Endodermal cell (in vitro differentiated cells): Measurements from ENCODE around the gene GMPS. TPM values are rescaled to one million over a fixed set of nuclear protein-coding genes. Genes with fewer than 3 reads are reported as not detected.

Source experiments
- DNase-seq: peaks from one replicate; pipeline ENCODE4 v3.0.0-alpha.2; 2017
- H3K27ac ChIP-seq: 2 replicates; pipeline ENCODE4 v1.5.1; 2013; ENCODE audit warnings: mild to moderate bottlenecking, low read depth, low read length, moderate library complexity
- H3K27me3 ChIP-seq: 2 replicates; pipeline ENCODE4 v1.6.1; 2013; ENCODE audit warnings: mild to moderate bottlenecking, low read length, moderate library complexity; ENCODE audit not compliant: insufficient read depth, control insufficient read depth, poor library complexity, severe bottlenecking
- H3K36me3 ChIP-seq: 2 replicates; pipeline ENCODE4 v1.7.0; 2013; ENCODE audit warnings: mild to moderate bottlenecking, low read length, moderate library complexity; ENCODE audit not compliant: control insufficient read depth, insufficient read depth
- H3K4me1 ChIP-seq: one replicate; pipeline ENCODE4 v1.7.0; 2013; ENCODE audit warnings: low read length; ENCODE audit not compliant: control insufficient read depth, insufficient read depth
- H3K4me3 ChIP-seq: 2 replicates; pipeline ENCODE4 v1.5.1; 2013; ENCODE audit warnings: mild to moderate bottlenecking, low read length, moderate library complexity
- H3K9ac ChIP-seq: 2 replicates; pipeline ENCODE4 v1.6.1; 2013; ENCODE audit warnings: mild to moderate bottlenecking, low read length, moderate library complexity; ENCODE audit not compliant: poor library complexity, severe bottlenecking; ENCODE audit errors: extremely low read depth
- H3K9me3 ChIP-seq: 2 replicates; pipeline ENCODE4 v1.6.1; 2013; ENCODE audit warnings: mild to moderate bottlenecking, low read length, moderate library complexity; ENCODE audit not compliant: control insufficient read depth
- H3K27ac Mint-ChIP-seq: 2 replicates; pipeline ENCODE4 v1.8.0; 2020; ENCODE audit warnings: mixed read lengths
- H3K27me3 Mint-ChIP-seq: 2 replicates; pipeline ENCODE4 v1.8.0; 2021; ENCODE audit warnings: mild to moderate bottlenecking, mixed read lengths; ENCODE audit not compliant: insufficient read depth
- H3K36me3 Mint-ChIP-seq: 2 replicates; pipeline ENCODE4 v1.8.0; 2020; ENCODE audit warnings: low read depth, mixed read lengths
- H3K4me1 Mint-ChIP-seq: 2 replicates; pipeline ENCODE4 v1.8.0; 2020; ENCODE audit warnings: mixed read lengths
- H3K4me3 Mint-ChIP-seq: 2 replicates; pipeline ENCODE4 v1.8.0; 2020; ENCODE audit warnings: mild to moderate bottlenecking, moderate library complexity, mixed read lengths
- H3K9me3 Mint-ChIP-seq: 2 replicates; pipeline ENCODE4 v1.8.0; 2020; ENCODE audit warnings: mild to moderate bottlenecking, mixed read lengths
- WGBS, 2 experiments: methylation state at CpG; one replicate each; pipeline versions ENCODE4 v1.1.5 to v1.1.7; 2013; ENCODE audit warnings: missing lambda C conversion rate in 2 of 2, mixed read lengths in 1 of 2; ENCODE audit not compliant: insufficient coverage in 1 of 2, insufficient read length in 1 of 2; 5-methylcytosine and 5-hydroxymethylcytosine counted together
- total RNA-seq, 2 donors: library from RNA; stranded (reverse); fragmentation: NEBNext Ultra II Directional in 1 of 2; extraction: Animal tissue kit (Norgen Biotek cat#: 25700) in 1 of 2; gene quantifications; 2 replicates in 1 of 2; 3 replicates in 1 of 2; pipeline ENCODE4 v1.2.1, GENCODE V29; 2021
- TF ChIP-seq, protein P1 (sequence below): fragments of 200-600 bp; sonication (generic); conservative IDR thresholded peaks from 2 replicates; pipeline ENCODE4 v1.5.0; 2021; ENCODE audit warnings: antibody characterized with exemption, mild to moderate bottlenecking

The GMPS gene
- total RNA-seq, 2 donors from 2014 or later = 112 to 138 TPM

DNA sequence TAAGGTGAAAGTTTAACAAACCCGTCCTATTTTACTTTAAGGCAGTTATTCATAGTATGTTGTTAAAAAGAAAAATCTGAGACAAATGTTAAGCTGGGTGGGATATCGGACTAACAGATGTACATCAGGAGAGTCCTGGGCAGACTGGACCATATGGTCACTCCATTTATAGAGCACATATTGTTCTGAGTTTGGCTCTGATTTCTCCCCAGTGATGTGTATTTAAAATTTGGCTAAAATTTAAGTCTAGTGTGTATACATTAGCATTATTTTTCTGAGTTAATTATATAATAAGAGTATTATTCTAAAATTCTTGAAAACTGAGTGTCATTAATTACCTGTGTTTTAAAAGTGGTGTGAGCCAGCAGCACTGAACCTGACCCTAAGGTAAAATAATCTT, 6.1 kb downstream of the GMPS start:
- no peak overlapping the region for H3K4me3 ChIP-seq
- no peaks in the 10 kb centered on the region for H3K36me3 ChIP-seq
- no peaks in the 10 kb centered on the region for H3K27me3 Mint-ChIP-seq
- 100% methylated on average over 1 to 2 of the region's 2 CpGs for WGBS, 2 experiments
- no peak overlapping the region for H3K4me3 Mint-ChIP-seq
- no peaks in the 10 kb centered on the region for H3K27me3 ChIP-seq
- H3K4me1 ChIP-seq = peaks cover 2% of the 10 kb centered on the region
- peaks cover 18% of the 10 kb centered on the region for H3K4me1 Mint-ChIP-seq
- no peak for DNase-seq
- H3K36me3 Mint-ChIP-seq = peaks cover 1% of the 10 kb centered on the region
- TF ChIP-seq, protein P1, sequence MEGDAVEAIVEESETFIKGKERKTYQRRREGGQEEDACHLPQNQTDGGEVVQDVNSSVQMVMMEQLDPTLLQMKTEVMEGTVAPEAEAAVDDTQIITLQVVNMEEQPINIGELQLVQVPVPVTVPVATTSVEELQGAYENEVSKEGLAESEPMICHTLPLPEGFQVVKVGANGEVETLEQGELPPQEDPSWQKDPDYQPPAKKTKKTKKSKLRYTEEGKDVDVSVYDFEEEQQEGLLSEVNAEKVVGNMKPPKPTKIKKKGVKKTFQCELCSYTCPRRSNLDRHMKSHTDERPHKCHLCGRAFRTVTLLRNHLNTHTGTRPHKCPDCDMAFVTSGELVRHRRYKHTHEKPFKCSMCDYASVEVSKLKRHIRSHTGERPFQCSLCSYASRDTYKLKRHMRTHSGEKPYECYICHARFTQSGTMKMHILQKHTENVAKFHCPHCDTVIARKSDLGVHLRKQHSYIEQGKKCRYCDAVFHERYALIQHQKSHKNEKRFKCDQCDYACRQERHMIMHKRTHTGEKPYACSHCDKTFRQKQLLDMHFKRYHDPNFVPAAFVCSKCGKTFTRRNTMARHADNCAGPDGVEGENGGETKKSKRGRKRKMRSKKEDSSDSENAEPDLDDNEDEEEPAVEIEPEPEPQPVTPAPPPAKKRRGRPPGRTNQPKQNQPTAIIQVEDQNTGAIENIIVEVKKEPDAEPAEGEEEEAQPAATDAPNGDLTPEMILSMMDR = no peak
- H3K27ac ChIP-seq = no peak overlapping the region
- no peak overlapping the region for H3K27ac Mint-ChIP-seq
- H3K9me3 ChIP-seq = no peaks in the 10 kb centered on the region
- H3K9ac ChIP-seq = no peak overlapping the region
- H3K9me3 Mint-ChIP-seq = no peaks in the 10 kb centered on the region

GRCh38 chr3:155880286-155880685, 9.8 kb downstream of the GMPS start:
- Histone ChIP-seq H3K9ac (no peak overlapping the region), H3K4me3 (no peak overlapping the region), H3K27me3 (no peaks in the 10 kb centered on the region), H3K9me3 (no peaks in the 10 kb centered on the region), H3K27ac (no peak overlapping the region), H3K4me1 (peaks cover 2% of the 10 kb centered on the region), H3K36me3 (no peaks in the 10 kb centered on the region)
- TF ChIP-seq, protein P1 = no peak
- H3K4me1 Mint-ChIP-seq = peaks cover 9% of the 10 kb centered on the region
- no peak overlapping the region for H3K27ac Mint-ChIP-seq
- no peak for DNase-seq
- no peaks in the 10 kb centered on the region for H3K36me3 Mint-ChIP-seq
- H3K4me3 Mint-ChIP-seq = no peak overlapping the region
- no peaks in the 10 kb centered on the region for H3K9me3 Mint-ChIP-seq
- no peaks in the 10 kb centered on the region for H3K27me3 Mint-ChIP-seq

GRCh38 chr3:155884292-155884691, 13.8 kb downstream of the GMPS start:
- Mint-ChIP-seq H3K27ac (no peak overlapping the region), H3K4me1 (peaks cover 6% of the 10 kb centered on the region), H3K36me3 (no peaks in the 10 kb centered on the region), H3K4me3 (no peak overlapping the region), H3K9me3 (no peaks in the 10 kb centered on the region), H3K27me3 (no peaks in the 10 kb centered on the region)
- H3K4me3 ChIP-seq = no peak overlapping the region
- no peaks in the 10 kb centered on the region for H3K27me3 ChIP-seq
- DNase-seq = no peak
- TF ChIP-seq, protein P1 = no peak
- no peaks in the 10 kb centered on the region for H3K36me3 ChIP-seq
- WGBS, 2 experiments = 93 to 100% methylated on average over 3 to 7 of the region's 7 CpGs
- H3K9me3 ChIP-seq = no peaks in the 10 kb centered on the region
- no peak overlapping the region for H3K9ac ChIP-seq
- H3K4me1 ChIP-seq = no peaks in the 10 kb centered on the region
- no peak overlapping the region for H3K27ac ChIP-seq
